ENCODE results near the gene MAN2A2. TPM values are rescaled to one million over a fixed set of nuclear protein-coding genes. Genes with fewer than 3 reads are reported as not detected.

MAN2A2 gene
- total and polyA plus RNA-seq, 9 of the 15 experiments (the other 6 are each of a cell fraction or from before 2014, with no cell fraction given): 7.3 to 151 (median 43.4) TPM

GRCh38 chr15:90954712-90955623 lies 51.9 kb downstream of the MAN2A2 start, which contains the start of gene RCCD1 (continued):
- TF ChIP-seq MLX (CRISPR knock-in tag; conservative IDR thresholded peaks at IDR 0.05): peak; percentile 61 to 97; a peak in 2 of 4 replicates
- peak; percentile 78 for TF ChIP-seq U2AF1 (optimal IDR thresholded peaks at IDR 0.05; ENCODE audit: low read depth, low read length)
- TF ChIP-seq COPS2 (conservative IDR thresholded peaks at IDR 0.05): no peak
- no peak for TF ChIP-seq ZHX1 (conservative IDR thresholded peaks at IDR 0.05; ENCODE audit: low read length)
- TF ChIP-seq ZNF263 (CRISPR knock-in tag; IDR thresholded peaks at IDR 0.05; ENCODE audit: borderline replicate concordance): 0 out of 2 replicates have a peak, but pooled peaks have one; percentile 18
- TF ChIP-seq ZNF12 (CRISPR knock-in tag; IDR thresholded peaks at IDR 0.05): peak; percentile 84
- peak; percentile 100 for TF ChIP-seq ZFX (CRISPR knock-in tag; IDR thresholded peaks at IDR 0.05)
- no peak for TF ChIP-seq U2AF2 (optimal IDR thresholded peaks at IDR 0.05; ENCODE audit: low read depth, low read length)
- TF ChIP-seq TAF7 (tag; IDR thresholded peaks at IDR 0.05): peak; percentile 77; the same call in 1 of the 2 replicates
- TF ChIP-seq SNIP1 (IDR thresholded peaks at IDR 0.05; ENCODE audit: low read depth): no peak
- peak; percentile 98 for TF ChIP-seq AFF4 (CRISPR knock-in tag; IDR thresholded peaks at IDR 0.05)
- 0 out of 2 replicates have a peak, but pooled peaks have one; percentile 27 for TF ChIP-seq ZNF780A (CRISPR knock-in tag; IDR thresholded peaks at IDR 0.05)
- peak; percentile 1 for TF ChIP-seq CTCFL (IDR thresholded peaks at IDR 0.05; ENCODE audit: borderline replicate concordance, insufficient read depth, low read depth, low read length, poor library complexity, severe bottlenecking)
- TF ChIP-seq BACH1 (tag; IDR thresholded peaks at IDR 0.05): no peak
